Femur (tissue), 1 donor: ENCODE results near the gene ZNF528.

Source experiments
- DNase-seq: peaks from one replicate; pipeline ENCODE4 v3.0.0-alpha.2; 2017

Gene ZNF528

GRCh38 chr19:52397310-52398080 is at the start of gene ZNF528:
Gene ZNF528 (plus strand): TSS chr19:52397849. CDS start chr19:52402014, 4,165 bp downstream.
- DNase-seq: peak; percentile 98

DNA sequence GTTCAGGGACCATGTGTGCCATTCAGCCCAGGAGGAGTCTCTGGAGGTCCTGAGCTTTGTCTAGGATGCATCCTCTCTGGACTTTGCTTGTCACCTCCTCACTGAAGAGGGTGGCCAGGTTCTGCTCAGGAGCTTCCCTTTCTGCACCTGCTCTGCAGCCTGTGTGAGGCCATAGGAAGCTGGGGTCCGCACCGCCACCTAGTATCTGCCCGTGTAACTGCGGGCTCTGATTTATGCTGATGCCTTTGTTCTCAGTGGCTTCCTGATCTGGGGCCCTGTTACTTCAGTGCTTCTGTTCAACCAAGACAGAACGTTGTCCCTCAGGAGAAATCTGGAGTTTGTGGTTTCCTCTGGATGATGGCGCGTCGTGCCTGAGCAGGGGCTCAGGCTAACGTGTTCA is 46.1 kb upstream of the ZNF528 start:
- no peak for DNase-seq

GRCh38 chr19:52366414-52366824 is 31.2 kb upstream of the ZNF528 start:
- DNase-seq: no peak

GRCh38 chr19:52369559-52370340 is 27.9 kb upstream of the ZNF528 start, which contains the start of gene ZNF880:
Gene ZNF880 (plus strand): TSS chr19:52369923. CDS start chr19:52369966, 43 bp downstream.
- peak; percentile 97 for DNase-seq

DNA sequence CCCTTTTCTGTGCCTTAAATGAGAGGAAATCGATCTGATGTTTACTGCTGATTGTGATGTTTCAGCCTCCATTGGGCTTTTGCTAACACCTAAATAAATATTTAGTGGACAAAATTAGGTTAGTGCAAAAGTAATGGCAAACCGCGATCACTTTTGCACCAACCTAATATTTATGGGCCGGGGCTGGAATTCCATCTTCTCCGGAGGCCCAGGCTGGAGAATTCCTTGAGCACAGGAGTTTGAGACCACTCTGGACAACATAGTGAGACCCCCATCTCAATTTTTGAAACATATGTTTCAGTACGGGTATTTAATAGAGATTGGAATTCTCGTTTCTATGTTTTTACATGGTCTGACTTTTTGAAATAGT is 27.3 kb upstream of the ZNF528 start:
- no peak for DNase-seq

DNA sequence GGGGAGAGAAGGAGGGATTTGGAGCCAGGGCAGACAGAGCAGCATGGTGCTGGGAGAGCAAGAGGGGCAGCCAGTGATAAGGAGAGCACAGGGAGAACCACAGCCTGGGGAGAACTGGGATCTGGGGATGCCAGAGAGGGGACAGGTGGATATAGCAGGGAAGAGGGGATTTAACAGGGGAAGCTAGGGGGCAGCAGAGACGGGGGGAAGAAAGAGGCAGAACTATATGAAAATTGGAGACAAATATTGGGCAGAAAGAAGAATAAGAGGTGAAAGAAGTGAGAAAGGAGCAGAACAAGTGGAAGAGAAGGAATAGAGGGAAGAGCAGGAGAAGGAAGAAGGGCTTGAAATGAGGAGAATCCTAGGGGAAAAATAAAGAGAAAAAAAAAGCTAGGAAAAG is 6.5 kb upstream of the ZNF528 start:
- DNase-seq: no peak

DNA sequence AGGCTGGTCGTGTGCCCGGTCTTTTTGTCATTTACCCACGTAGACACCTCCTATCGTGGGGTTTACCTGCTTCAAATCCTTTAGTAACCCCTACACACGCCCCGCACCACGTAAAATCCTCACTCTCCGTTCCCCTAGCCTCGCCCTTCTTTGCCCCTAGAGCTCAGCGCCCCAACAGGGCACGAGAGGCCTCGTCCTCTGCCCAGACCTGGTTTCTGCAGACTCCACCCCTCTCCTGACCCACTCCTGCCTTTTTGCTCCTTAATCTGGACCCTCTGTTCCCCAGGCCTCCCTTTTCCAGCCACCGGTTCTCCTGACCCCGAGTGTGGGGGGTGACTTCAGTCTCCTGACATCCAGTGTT is 412 bp downstream of the ZNF528 start:
- DNase-seq: no peak

DNA sequence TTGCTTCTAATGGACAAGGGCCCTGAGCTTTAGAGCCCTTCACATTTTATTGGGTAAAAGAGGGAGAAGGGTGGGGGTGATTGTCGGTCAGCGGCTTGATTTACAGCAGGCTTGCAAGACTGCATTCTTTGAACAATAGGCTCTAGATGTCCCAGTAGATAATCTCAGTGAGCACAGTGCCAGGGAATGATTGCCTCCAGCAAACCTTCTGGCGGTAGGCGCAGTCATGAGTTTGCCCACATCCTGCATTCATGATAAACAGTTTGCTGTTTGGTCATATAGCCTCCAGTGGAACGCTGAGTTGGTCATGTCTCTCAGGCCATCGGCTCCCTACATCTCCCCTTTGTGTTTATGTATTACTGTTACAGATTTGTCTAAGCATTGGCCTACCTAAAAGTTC is 12.6 kb downstream of the ZNF528 start:
- DNase-seq: no peak

- no peak for DNase-seq
Measured at GRCh38 chr19:52415711-52416110, 18.1 kb downstream of the ZNF528 start.

DNA sequence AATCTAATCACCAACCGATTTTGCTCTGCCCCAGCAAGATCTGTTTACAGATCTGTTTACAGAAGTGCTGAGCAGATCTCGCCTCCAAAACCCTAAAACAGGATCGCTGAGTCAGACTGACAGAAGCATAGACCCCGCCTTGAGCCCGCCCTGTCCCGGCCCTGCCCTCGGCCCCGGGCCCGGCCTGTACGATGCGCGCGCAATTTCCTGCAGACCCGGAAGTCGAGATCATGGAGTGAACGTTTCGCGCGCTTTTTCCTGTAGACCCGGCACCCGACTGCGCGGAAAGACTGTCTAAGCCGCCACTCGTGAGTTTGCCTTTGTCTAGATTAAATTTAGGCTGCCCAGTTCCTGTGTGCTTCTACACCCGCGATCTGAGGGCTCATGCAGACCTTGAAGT is 31.3 kb downstream of the ZNF528 start, which contains the start of gene ZNF534:
Gene ZNF534 (plus strand): TSS at position 212 of the 400 bp plus-strand sequence. CDS start 2,327 bp downstream, outside the sequence.
- no peak for DNase-seq

GRCh38 chr19:52442179-52442578 is 44.5 kb downstream of the ZNF528 start:
- DNase-seq: no peak

GRCh38 chr19:52444506-52444905 is 46.9 kb downstream of the ZNF528 start:
- DNase-seq: no peak

DNA sequence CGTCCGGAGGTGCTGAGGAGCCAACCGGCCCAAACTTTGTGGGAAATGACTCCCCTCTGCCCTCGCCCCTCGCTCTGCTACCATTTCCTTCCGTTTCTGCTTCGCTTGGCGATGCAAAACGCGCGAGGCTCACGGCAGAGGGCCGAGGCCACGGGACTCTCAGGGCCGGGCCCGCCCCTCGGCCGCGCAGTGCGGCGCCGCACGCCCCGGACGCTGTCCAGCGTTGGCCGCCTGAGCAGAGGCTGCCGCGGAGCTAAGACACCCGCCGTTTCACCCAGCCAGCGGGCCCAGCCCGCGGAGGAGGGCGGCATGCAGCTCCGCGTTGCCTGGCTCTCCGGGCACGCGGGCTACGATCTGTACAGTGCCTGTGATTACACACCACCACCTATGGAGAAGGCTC is 53.6 kb downstream of the ZNF528 start:
- no peak for DNase-seq

DNA sequence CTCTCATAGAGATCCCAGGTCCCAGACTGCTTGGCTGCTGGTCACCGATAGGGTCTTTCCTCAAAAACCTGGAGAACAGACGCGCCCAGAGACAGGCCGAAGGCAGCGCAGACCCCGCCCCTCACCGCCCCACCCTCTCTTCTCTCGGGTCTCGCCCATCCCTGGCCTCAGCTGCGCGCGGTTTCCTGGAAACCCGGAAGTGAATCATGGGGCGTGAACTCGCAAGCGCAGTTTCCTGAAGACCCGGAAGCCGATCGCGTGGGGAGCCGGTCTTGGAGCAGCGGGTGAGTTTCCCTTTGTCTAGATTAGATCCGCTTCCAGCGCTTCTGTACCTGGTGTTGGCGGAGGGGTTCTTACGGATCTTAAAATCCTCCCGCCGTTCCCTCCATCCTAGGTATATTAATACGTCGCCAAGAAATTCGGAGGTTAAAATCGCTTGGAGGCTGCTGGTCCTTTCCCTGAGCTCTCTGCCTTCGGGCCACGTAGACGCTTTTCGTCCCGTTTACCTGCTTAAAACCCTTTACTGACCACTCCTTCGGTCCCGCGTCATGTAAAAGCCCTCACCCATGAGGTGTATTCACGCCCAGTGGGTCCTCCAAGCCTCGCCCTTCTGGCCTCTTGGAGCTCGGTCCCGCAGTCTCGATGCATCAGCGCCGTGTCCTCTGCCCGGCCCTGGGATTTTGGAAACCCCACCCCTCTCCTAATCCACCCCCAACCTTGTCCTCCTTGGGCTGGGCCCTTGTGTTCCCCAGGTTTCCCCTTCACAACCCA is 55.9 kb downstream of the ZNF528 start, which contains the start of gene ZNF578:
Gene ZNF578 (plus strand): TSS at position 230 of the 771 bp plus-strand sequence. CDS start 48,293 bp downstream, outside the sequence.
- peak; percentile 94 for DNase-seq

DNA sequence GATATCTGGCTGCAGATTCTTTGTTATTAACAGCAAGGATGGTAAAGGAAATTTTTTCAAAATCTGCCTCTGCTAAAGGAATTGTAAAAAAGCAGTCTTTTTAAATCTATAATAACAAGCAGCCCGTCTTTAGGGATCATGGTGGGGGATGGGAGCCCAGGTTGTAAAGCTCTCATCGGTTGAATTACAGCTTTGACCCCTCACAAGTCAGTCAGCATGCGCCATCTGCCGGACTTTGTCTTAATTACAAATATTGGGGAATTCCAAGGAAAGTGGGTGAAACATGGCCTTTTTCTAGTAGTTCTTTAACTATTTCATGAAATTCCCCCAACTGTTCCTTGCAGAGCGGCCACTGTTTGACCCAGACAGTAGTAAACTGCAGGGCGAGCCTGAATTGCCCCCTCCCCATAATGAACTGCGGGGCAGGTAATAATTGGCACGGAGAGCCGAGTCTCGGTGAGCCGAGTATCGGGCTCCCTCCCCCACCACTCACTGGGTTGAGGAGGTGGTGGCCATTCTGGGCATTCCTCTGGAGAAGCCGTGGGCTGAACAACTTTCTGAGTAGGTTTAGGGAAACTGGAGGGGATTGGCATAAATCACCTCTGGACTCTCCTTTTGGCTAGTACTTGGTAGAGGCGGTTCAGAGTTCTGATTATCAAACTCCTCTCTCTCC is 67.3 kb downstream of the ZNF528 start:
- DNase-seq: no peak
